B cell (primary cell): Measurements from ENCODE around the gene HIGD2B. TPM values are rescaled to one million over a fixed set of nuclear protein-coding genes. Genes with fewer than 3 reads are reported as not detected.

Experiments
- ATAC-seq: fragments of 200-7000 bp; cut with Tn5 transposase; one replicate; pipeline ENCODE4 v1.10.0; 2021; ENCODE audit warnings: low read depth, mild to moderate bottlenecking, moderate number of reproducible peaks, moderate library complexity
- CTCF ChIA-PET: fragments of 350-600 bp; sonication (Branson Sonifier 250); formaldehyde crosslinking; loops from one replicate; lab custom pipeline; 2021; ENCODE audit warnings: antibody characterized with exemption, inconsistent platforms; lab: Charles Lee
- POLR2A ChIA-PET: fragments of 350-600 bp; sonication (Branson Sonifier 250); formaldehyde crosslinking; loops from one replicate; lab custom pipeline; 2021; ENCODE audit warnings: antibody characterized with exemption; lab: Charles Lee
- DNase-seq: peaks from one replicate; pipeline ENCODE4 v3.0.0; 2013
- H2AFZ ChIP-seq: 2 replicates; pipeline ENCODE4 v1.6.1; 2012; ENCODE audit warnings: mild to moderate bottlenecking, low read depth, low read length; ENCODE audit not compliant: insufficient read depth, poor library complexity, severe bottlenecking
- H3K27ac ChIP-seq, 2 donors: 1 replicate in 1 of 2; 2 replicates in 1 of 2; pipeline ENCODE4 v1.5.1; 2012 to 2013; ENCODE audit warnings: low read length in 2 of 2, mild to moderate bottlenecking in 2 of 2, moderate library complexity in 1 of 2
- H3K27me3 ChIP-seq, 4 experiments: fragments of 200-600 bp in 1 of 4; sonication (generic) in 1 of 4; replicated peaks in 1 of 4; 1 replicate in 2 of 4; 2 replicates in 2 of 4; pipeline versions ENCODE4 v1.6.1 to v1.7.0; 2013 to 2016; ENCODE audit warnings: low read length in 3 of 4, mild to moderate bottlenecking in 2 of 4, mixed read lengths in 1 of 4, moderate library complexity in 1 of 4; ENCODE audit not compliant: insufficient read depth in 4 of 4, control insufficient read depth in 3 of 4; ENCODE audit errors: control extremely low read depth in 1 of 4
- H3K36me3 ChIP-seq, 2 experiments: replicated peaks in 1 of 2; 1 replicate in 1 of 2; 2 replicates in 1 of 2; pipeline versions ENCODE4 v1.6.1 to v1.7.1; 2013; ENCODE audit warnings: low read length in 1 of 2; ENCODE audit not compliant: insufficient read depth in 2 of 2, control insufficient read depth in 1 of 2; ENCODE audit errors: control extremely low read depth in 1 of 2, extremely low read depth in 1 of 2
- H3K4me1 ChIP-seq, 2 donors: fragments of 200-600 bp in 1 of 2; sonication (generic) in 1 of 2; 1 replicate in 1 of 2; 2 replicates in 1 of 2; pipeline versions ENCODE4 v1.5.1 to v1.6.1; 2013 to 2017; ENCODE audit warnings: low read length in 2 of 2; ENCODE audit not compliant: control insufficient read depth in 2 of 2, insufficient read depth in 2 of 2
- H3K4me2 ChIP-seq: replicated peaks from 2 replicates; pipeline ENCODE3; 2012; ENCODE audit warnings: mild to moderate bottlenecking, low read depth, low read length; ENCODE audit not compliant: poor library complexity, severe bottlenecking
- H3K4me3 ChIP-seq, 5 experiments: fragments of 200-600 bp in 1 of 5; sonication (generic) in 1 of 5; 1 replicate in 3 of 5; 2 replicates in 2 of 5; pipeline versions ENCODE4 v1.5.1 to v1.7.0; 2011 to 2016; ENCODE audit warnings: low read length in 4 of 5, mild to moderate bottlenecking in 4 of 5, low read depth in 2 of 5, control low read depth in 1 of 5, moderate library complexity in 1 of 5; ENCODE audit not compliant: insufficient read depth in 1 of 5; ENCODE audit errors: control extremely low read depth in 1 of 5, extremely low read depth in 1 of 5
- H3K79me2 ChIP-seq: fragments of 200-600 bp; sonication (generic); one replicate; pipeline ENCODE4 v1.6.0; 2016; ENCODE audit warnings: low read length; ENCODE audit not compliant: control insufficient read depth, insufficient read depth
- H3K9ac ChIP-seq: fragments of 200-600 bp; sonication (generic); 2 replicates; pipeline ENCODE4 v1.6.1; 2017; ENCODE audit warnings: mild to moderate bottlenecking, low read length, moderate library complexity
- H3K9me3 ChIP-seq, 3 donors: one replicate each; pipeline versions ENCODE4 v1.6.1 to v1.7.1; 2013; ENCODE audit warnings: low read length in 2 of 3; ENCODE audit not compliant: control insufficient read depth in 2 of 3, insufficient read depth in 1 of 3; ENCODE audit errors: control extremely low read depth in 1 of 3
- H4K20me1 ChIP-seq: 2 replicates; pipeline ENCODE4 v1.6.0; 2012; ENCODE audit warnings: mild to moderate bottlenecking, low read length; ENCODE audit not compliant: insufficient read depth, control insufficient read depth, poor library complexity, severe bottlenecking
- H3K27ac Mint-ChIP-seq: one replicate; pipeline ENCODE4 v1.8.0; 2021; ENCODE audit warnings: mixed read lengths
- H3K27me3 Mint-ChIP-seq: one replicate; pipeline ENCODE4 v1.8.0; 2021; ENCODE audit warnings: mixed read lengths
- H3K4me1 Mint-ChIP-seq: one replicate; pipeline ENCODE4 v1.8.0; 2021; ENCODE audit warnings: mixed read lengths
- H3K4me3 Mint-ChIP-seq: one replicate; pipeline ENCODE4 v1.8.0; 2021; ENCODE audit warnings: mixed read lengths
- H3K9me3 Mint-ChIP-seq: one replicate; pipeline ENCODE4 v1.8.0; 2022; ENCODE audit warnings: mixed read lengths; ENCODE audit not compliant: insufficient read depth
- EZH2 ChIP-seq: IDR thresholded peaks from 2 replicates; pipeline ENCODE4 v1.6.1; 2012; ENCODE audit warnings: borderline replicate concordance, low read depth, mild to moderate bottlenecking, moderate library complexity, low read length; ENCODE audit not compliant: insufficient read depth, poor library complexity, severe bottlenecking
- WGBS: methylation state at CpG from one replicate; pipeline ENCODE4 v1.1.5; 2013; ENCODE audit warnings: missing lambda C conversion rate; ENCODE audit not compliant: insufficient coverage; 5-methylcytosine and 5-hydroxymethylcytosine counted together
- intact Hi-C: fragments of 100-400 bp; cut with micrococcal nuclease; formaldehyde crosslinking; loops from one replicate; pipeline ENCODE4 v1.10.0; 2022
- polyA plus RNA-seq: library from polyadenylated mRNA; depleted of rRNA; stranded (reverse); fragments of >200 nt; gene quantifications from 2 replicates; pipeline ENCODE4 v1.2.3, GENCODE V29; 2012
- total RNA-seq, 2 donors: library from RNA; stranded (reverse); fragments of 120-200 nt in 1 of 2; gene quantifications; 1 replicate in 1 of 2; 2 replicates in 1 of 2; pipeline versions ENCODE4 v1.2.3 to v1.2.4, GENCODE V29; 2013 to 2022
- TF ChIP-seq, protein P1 (sequence below): fragments of 200-600 bp; IDR thresholded peaks from one replicate; pipeline ENCODE4 v1.8.0; 2022; ENCODE audit warnings: antibody characterized with exemption, mild to moderate bottlenecking

The HIGD2B gene
- total and polyA plus RNA-seq, 2 donors (not counting 1 experiment from before 2014, with no cell fraction given) = 0.52 TPM; not detected in 1

DNA sequence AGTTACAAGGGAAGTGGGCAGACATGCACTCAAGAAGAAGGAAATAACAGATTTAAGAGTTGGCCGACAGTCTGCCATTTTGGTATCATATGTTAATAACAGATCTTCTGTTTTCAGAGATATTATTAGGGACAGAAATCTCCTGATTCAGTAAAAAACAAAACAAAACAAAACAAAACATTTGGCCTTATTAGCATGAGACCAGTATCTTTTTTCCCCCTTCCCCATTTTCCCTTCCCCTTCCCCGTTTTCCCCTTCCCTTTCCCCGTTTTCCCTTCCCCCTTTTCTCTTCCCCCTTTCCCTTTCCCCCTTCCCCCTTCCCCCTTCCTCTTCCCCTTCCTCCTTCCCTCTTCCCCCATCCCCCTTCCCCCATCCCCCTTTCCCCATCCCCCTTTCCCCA lies 39.5 kb upstream of the HIGD2B start:
- ChIA-PET POLR2A (no interaction called here), CTCF (no interaction called here)
- no peaks in the 10 kb centered on the region for H3K9me3 ChIP-seq
- no peak overlapping the region for H3K27ac Mint-ChIP-seq
- intact Hi-C loops = loop anchor here (10.0 kb wide), 1 partner anchor 519 kb away; no protein-coding TSS in a partner anchor
- H3K27ac ChIP-seq = no peak overlapping the region
- no peak overlapping the region for H3K4me3 ChIP-seq
- H3K4me1 ChIP-seq = no peaks in the 10 kb centered on the region
- H3K36me3 ChIP-seq = peaks cover 3 to 9% of the 10 kb centered on the region in 2 experiments
- no CpG with 5 or more reads among the region's 3 CpGs for WGBS
- H2AFZ ChIP-seq = no peak overlapping the region
- no peaks in the 10 kb centered on the region for H4K20me1 ChIP-seq
- H3K79me2 ChIP-seq = no peaks in the 10 kb centered on the region
- no peak overlapping the region for H3K4me3 Mint-ChIP-seq
- H3K27me3 Mint-ChIP-seq = no peaks in the 10 kb centered on the region
- no peak overlapping the region for H3K9ac ChIP-seq
- ATAC-seq (no peak), DNase-seq (no peak)
- H3K4me2 ChIP-seq = no peak overlapping the region
- TF ChIP-seq EZH2 = no peak
- TF ChIP-seq, protein P1, sequence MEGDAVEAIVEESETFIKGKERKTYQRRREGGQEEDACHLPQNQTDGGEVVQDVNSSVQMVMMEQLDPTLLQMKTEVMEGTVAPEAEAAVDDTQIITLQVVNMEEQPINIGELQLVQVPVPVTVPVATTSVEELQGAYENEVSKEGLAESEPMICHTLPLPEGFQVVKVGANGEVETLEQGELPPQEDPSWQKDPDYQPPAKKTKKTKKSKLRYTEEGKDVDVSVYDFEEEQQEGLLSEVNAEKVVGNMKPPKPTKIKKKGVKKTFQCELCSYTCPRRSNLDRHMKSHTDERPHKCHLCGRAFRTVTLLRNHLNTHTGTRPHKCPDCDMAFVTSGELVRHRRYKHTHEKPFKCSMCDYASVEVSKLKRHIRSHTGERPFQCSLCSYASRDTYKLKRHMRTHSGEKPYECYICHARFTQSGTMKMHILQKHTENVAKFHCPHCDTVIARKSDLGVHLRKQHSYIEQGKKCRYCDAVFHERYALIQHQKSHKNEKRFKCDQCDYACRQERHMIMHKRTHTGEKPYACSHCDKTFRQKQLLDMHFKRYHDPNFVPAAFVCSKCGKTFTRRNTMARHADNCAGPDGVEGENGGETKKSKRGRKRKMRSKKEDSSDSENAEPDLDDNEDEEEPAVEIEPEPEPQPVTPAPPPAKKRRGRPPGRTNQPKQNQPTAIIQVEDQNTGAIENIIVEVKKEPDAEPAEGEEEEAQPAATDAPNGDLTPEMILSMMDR = no peak
- no peaks in the 10 kb centered on the region for H3K4me1 Mint-ChIP-seq
- no peaks in the 10 kb centered on the region for H3K9me3 Mint-ChIP-seq
- H3K27me3 ChIP-seq = no peaks in the 10 kb centered on the region

DNA sequence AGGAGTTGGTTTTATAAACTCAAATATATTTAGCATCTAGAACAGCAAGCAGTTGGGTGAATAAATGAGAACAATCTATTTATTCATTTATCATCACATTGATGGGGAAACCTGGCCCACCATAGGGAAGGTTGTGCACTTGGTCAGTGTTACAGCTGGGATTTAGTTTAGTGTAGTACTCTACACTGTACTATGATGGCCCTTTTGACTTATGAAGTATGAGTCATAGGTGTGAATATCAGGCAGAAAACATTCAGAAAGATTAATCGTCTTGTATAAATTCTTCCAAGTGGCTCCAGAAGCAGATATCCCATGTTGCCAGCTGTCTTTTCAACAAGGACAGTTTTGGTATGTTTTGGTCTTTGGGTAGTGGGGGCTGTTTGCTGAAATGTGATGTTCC lies 38.0 kb upstream of the HIGD2B start:
- H3K27me3 ChIP-seq = no peaks in the 10 kb centered on the region
- no peaks in the 10 kb centered on the region for H4K20me1 ChIP-seq
- DNase-seq = no peak
- no peak overlapping the region for H3K4me3 Mint-ChIP-seq
- H3K9me3 Mint-ChIP-seq = no peaks in the 10 kb centered on the region
- no peak overlapping the region for H2AFZ ChIP-seq
- H3K79me2 ChIP-seq = no peaks in the 10 kb centered on the region
- POLR2A ChIA-PET = no interaction called here
- H3K4me2 ChIP-seq = no peak overlapping the region
- no peak overlapping the region for H3K27ac Mint-ChIP-seq
- CTCF ChIA-PET = interaction anchor here (0.7 to 4.4 kb wide), 6 partner anchors 20 to 541 kb away, joined by 3 to 25 read pairs (median 5); no protein-coding TSS in a partner anchor
- H3K9me3 ChIP-seq = no peaks in the 10 kb centered on the region
- intact Hi-C loops = loop anchor here (10.0 kb wide), 1 partner anchor 521 kb away; no protein-coding TSS in a partner anchor
- H3K4me1 ChIP-seq = no peaks in the 10 kb centered on the region
- peaks cover 3 to 6% of the 10 kb centered on the region in 2 experiments for H3K36me3 ChIP-seq
- TF ChIP-seq EZH2 = no peak
- TF ChIP-seq, protein P1 = no peak
- H3K27me3 Mint-ChIP-seq = no peaks in the 10 kb centered on the region
- H3K4me1 Mint-ChIP-seq = no peaks in the 10 kb centered on the region
- ATAC-seq = no peak
- no peak overlapping the region for H3K4me3 ChIP-seq
- H3K27ac ChIP-seq = no peak overlapping the region
- WGBS = 100% methylated on average over 1 of the region's 1 CpG
- no peak overlapping the region for H3K9ac ChIP-seq
